ENCODE data around the gene A1BG.
"Not testable (repeated sequence)": the region's sequence is repeated elsewhere in the genome, so short reads cannot be mapped to it uniquely, and the experiment has no call there.

The A1BG gene

DNA sequence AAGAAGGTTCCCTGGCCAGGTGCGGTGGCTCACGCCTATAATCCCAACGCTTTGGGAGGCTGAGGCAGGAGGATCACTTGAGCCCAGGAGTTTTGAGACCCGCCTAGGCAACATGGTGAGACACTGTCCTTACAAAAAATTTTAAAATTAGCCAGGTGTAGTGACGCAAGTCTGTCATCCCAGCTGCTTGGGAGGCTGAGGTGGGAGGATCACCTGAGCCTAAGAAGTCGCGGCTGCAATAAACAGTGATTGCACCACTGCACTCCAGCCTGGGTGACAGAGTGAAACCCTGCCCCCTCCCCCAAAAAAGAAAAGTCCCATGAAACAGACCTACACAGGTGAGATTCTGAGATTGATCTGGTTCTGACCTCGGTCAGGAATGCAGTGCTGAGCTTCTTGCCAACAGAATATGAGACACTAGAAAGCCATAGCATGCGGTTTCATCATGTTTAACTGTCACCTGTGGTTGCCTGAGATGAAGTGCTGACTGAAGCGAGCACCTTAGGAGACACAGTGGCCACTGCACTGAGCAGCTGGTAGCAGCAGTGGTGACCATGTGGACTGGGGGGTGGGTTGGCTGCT, 2.0 kb upstream of the A1BG start:
- Histone ChIP-seq H3K27ac (ENCODE audit: low read depth, low read length) (no peak overlapping the region), H3K4me3 (ENCODE audit: low read depth, low read length) (no peak overlapping the region), H3K4me1 (ENCODE audit: control insufficient read depth, insufficient read depth, low read length) (no peaks in the 10 kb centered on the region; the same call in 1 of the 2 replicates), H3K36me3 (ENCODE audit: control insufficient read depth, insufficient read depth, low read length) (no peaks in the 10 kb centered on the region), H3K9me3 (ENCODE audit: control insufficient read depth, insufficient read depth, low read length) (no peaks in the 10 kb centered on the region), H3K9ac (ENCODE audit: low read depth, low read length) (no peak overlapping the region), H3K27me3 (ENCODE audit: control insufficient read depth, insufficient read depth, low read length) (no peaks in the 10 kb centered on the region)

DNA sequence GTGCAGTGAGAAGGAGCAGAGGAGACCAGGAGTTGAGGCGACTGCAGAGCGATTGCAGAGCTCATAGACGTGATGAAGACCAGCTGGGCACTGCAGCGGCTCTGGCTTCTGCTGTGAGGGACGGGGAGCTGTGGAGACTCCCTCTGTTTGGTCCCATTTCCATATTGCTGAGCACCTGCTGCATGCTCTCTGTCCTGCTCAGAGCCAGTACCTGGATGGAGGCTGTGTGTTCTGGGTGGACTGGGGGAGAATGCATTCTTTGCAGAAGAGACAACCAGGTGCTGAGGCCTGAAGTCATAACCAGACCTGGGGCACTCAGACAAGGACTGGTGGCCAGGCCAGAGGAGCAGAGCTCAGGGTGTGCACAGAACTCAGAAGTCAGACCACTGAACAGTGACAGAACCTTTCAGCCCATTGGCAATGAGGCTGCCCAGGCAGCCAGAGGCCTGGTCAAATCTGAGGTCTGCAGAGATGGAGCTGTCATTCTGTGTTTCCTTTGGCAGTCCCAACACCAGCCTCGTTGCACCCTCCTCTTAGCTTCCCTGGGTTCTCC, 1.3 kb upstream of the A1BG start:
- no peaks in the 10 kb centered on the region; the same call in 1 of the 2 replicates for H3K4me1 ChIP-seq (ENCODE audit: control insufficient read depth, insufficient read depth, low read length)
- H3K36me3 ChIP-seq (ENCODE audit: control insufficient read depth, insufficient read depth, low read length), result no peaks in the 10 kb centered on the region
- H3K27ac ChIP-seq (ENCODE audit: low read depth, low read length), result no peak overlapping the region
- H3K4me3 ChIP-seq (ENCODE audit: low read depth, low read length), result no peak overlapping the region
- H3K9me3 ChIP-seq (ENCODE audit: control insufficient read depth, insufficient read depth, low read length), result no peaks in the 10 kb centered on the region
- H3K27me3 ChIP-seq (ENCODE audit: control insufficient read depth, insufficient read depth, low read length), result no peaks in the 10 kb centered on the region
- H3K9ac ChIP-seq (ENCODE audit: low read depth, low read length), result no peak overlapping the region

DNA sequence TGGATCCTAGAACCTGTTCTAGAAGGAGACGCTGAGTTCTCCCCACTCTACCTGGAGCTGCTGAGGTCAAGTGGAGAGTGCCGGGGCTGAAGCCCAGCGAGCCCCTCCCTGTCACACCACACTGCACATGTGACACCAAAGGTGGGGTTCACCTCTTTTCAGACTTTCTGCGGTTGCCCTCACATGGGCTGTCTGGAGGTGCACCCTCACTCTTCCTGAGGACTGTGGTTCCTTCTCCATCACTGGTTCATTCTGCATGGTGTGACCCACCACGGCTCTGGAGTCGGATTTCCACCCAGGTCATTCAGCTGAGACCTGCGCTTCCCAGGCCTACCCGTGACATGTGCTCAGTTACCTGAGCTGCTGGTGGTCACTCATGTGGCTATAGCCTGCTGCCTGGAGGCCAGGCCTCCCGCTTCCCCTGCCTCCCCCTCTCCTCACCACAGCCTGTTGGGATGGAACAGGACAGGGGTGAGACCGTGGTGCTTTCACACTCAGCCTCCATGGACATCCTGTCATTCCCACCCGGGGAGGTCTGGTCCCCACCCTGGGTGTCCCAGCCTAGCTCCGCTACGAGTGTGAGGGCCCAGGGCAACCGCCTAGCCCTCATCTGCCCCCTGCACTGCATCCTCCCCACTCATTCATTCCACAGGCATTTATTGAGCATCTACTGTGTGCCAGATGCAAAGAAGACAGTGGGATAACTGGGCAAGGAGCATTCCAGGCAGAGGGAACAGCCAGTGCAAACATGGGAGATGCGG, 605 bp upstream of the A1BG start:
- Histone ChIP-seq H3K9ac (ENCODE audit: low read depth, low read length) (no peak overlapping the region), H3K27me3 (ENCODE audit: control insufficient read depth, insufficient read depth, low read length) (no peaks in the 10 kb centered on the region), H3K36me3 (ENCODE audit: control insufficient read depth, insufficient read depth, low read length) (no peaks in the 10 kb centered on the region), H3K4me3 (ENCODE audit: low read depth, low read length) (no peak overlapping the region), H3K9me3 (ENCODE audit: control insufficient read depth, insufficient read depth, low read length) (no peaks in the 10 kb centered on the region), H3K4me1 (ENCODE audit: control insufficient read depth, insufficient read depth, low read length) (no peaks in the 10 kb centered on the region; the same call in 1 of the 2 replicates), H3K27ac (ENCODE audit: low read depth, low read length) (no peak overlapping the region)

DNA sequence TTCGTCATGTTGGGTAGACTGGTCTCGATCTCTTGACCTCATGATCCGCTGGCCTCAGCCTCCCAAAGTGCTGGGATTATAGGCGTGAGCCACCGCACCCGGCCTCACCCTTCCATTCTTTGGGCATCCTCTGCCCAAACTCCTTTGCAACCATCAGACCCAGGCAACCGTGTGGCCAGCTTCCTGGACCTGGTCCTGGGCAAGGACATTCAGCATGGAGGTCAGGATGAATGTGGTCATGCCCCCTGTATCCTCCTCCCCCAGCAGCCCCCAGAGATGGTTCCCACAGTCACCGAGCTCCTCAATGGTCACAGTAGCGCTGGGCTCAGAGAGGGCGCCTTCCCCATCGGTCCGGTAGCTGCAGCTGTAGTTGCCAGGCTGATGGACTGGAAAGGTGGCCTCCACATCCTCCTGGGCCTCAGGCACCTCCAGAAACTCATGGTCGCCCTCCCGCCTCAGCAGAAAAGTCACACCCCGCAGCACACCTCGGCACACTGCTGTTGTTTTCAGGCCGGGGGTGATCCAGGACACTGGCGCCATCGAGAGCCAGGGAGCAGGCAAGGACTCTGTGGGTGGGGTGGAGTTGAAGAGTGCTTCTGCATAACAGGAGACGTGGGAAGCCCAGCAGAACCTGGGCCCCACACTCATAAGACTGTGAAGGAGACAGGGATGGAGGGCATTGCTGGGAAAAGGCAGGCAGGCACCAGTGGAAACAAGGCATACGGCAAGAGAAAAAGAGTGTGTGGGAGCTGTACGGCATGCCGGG, 1.1 kb downstream of the A1BG start:
- no peaks in the 10 kb centered on the region for H3K9me3 ChIP-seq (ENCODE audit: control insufficient read depth, insufficient read depth, low read length)
- no peak overlapping the region for H3K9ac ChIP-seq (ENCODE audit: low read depth, low read length)
- no peaks in the 10 kb centered on the region for H3K4me1 ChIP-seq (ENCODE audit: control insufficient read depth, insufficient read depth, low read length)
- H3K36me3 ChIP-seq (ENCODE audit: control insufficient read depth, insufficient read depth, low read length), result no peaks in the 10 kb centered on the region
- H3K27ac ChIP-seq (ENCODE audit: low read depth, low read length), result no peak overlapping the region
- H3K4me3 ChIP-seq (ENCODE audit: low read depth, low read length), result no peak overlapping the region
- 0 out of 2 replicates have a peak, but pooled peaks cover under 1% of the 10 kb centered on the region for H3K27me3 ChIP-seq (ENCODE audit: control insufficient read depth, insufficient read depth, low read length)

- Histone ChIP-seq H3K27ac (ENCODE audit: low read depth, low read length) (no peak overlapping the region), H3K4me1 (ENCODE audit: control insufficient read depth, insufficient read depth, low read length) (no peaks in the 10 kb centered on the region), H3K4me3 (ENCODE audit: low read depth, low read length) (no peak overlapping the region), H3K36me3 (ENCODE audit: control insufficient read depth, insufficient read depth, low read length) (no peaks in the 10 kb centered on the region), H3K9me3 (ENCODE audit: control insufficient read depth, insufficient read depth, low read length) (no peaks in the 10 kb centered on the region), H3K9ac (ENCODE audit: low read depth, low read length) (no peak overlapping the region), H3K27me3 (ENCODE audit: control insufficient read depth, insufficient read depth, low read length) (peaks cover 7% of the 10 kb centered on the region)
These were observed 1.8 kb downstream of the A1BG start for GRCh38 chr19:58351558-58351878.

GRCh38 chr19:58350871-58351557, 2.3 kb downstream of the A1BG start:
- H3K9ac ChIP-seq (ENCODE audit: low read depth, low read length), result no peak overlapping the region
- no peaks in the 10 kb centered on the region for H3K4me1 ChIP-seq (ENCODE audit: control insufficient read depth, insufficient read depth, low read length)
- H3K36me3 ChIP-seq (ENCODE audit: control insufficient read depth, insufficient read depth, low read length), result no peaks in the 10 kb centered on the region
- H3K4me3 ChIP-seq (ENCODE audit: low read depth, low read length), result no peak overlapping the region
- H3K27ac ChIP-seq (ENCODE audit: low read depth, low read length), result no peak overlapping the region
- H3K9me3 ChIP-seq (ENCODE audit: control insufficient read depth, insufficient read depth, low read length), result no peaks in the 10 kb centered on the region
- peaks cover 9% of the 10 kb centered on the region for H3K27me3 ChIP-seq (ENCODE audit: control insufficient read depth, insufficient read depth, low read length)

- Histone ChIP-seq H3K4me3 (ENCODE audit: low read depth, low read length) (no peak overlapping the region), H3K27me3 (ENCODE audit: control insufficient read depth, insufficient read depth, low read length) (peaks cover 9% of the 10 kb centered on the region), H3K27ac (ENCODE audit: low read depth, low read length) (no peak overlapping the region), H3K36me3 (ENCODE audit: control insufficient read depth, insufficient read depth, low read length) (no peaks in the 10 kb centered on the region; the same call in 1 of the 2 replicates), H3K9me3 (ENCODE audit: control insufficient read depth, insufficient read depth, low read length) (no peaks in the 10 kb centered on the region), H3K4me1 (ENCODE audit: control insufficient read depth, insufficient read depth, low read length) (no peaks in the 10 kb centered on the region), H3K9ac (ENCODE audit: low read depth, low read length) (no peak overlapping the region)
These were observed 3.1 kb downstream of the A1BG start for GRCh38 chr19:58350001-58350861.

- Histone ChIP-seq H3K27ac (ENCODE audit: low read depth, low read length) (no peak overlapping the region), H3K9me3 (ENCODE audit: control insufficient read depth, insufficient read depth, low read length) (no peaks in the 10 kb centered on the region), H3K9ac (ENCODE audit: low read depth, low read length) (no peak overlapping the region), H3K4me1 (ENCODE audit: control insufficient read depth, insufficient read depth, low read length) (no peaks in the 10 kb centered on the region), H3K27me3 (ENCODE audit: control insufficient read depth, insufficient read depth, low read length) (peaks cover 9% of the 10 kb centered on the region), H3K4me3 (ENCODE audit: low read depth, low read length) (no peak overlapping the region), H3K36me3 (ENCODE audit: control insufficient read depth, insufficient read depth, low read length) (no peaks in the 10 kb centered on the region; the same call in 1 of the 2 replicates)
These were observed 3.7 kb downstream of the A1BG start for GRCh38 chr19:58349590-58349989.

DNA sequence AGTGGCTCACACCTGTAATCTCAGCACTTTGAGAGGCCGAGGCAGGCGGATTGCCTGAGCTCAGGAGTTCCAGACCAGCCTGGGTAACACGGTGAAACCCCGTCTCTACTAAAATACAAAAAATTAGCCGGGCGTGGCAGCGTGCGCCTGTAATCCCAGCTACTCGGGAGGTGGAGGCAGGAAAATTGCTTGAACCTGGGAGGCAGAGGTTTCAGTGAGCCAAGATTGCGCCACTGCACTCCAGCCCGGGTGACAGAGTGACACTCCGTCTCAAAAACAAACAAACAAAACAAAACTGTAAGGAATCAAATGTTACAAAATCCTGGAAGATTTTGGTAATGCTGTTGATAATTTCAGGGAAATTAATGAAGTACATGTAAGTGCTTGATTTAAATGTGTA, 5.2 kb downstream of the A1BG start:
- H3K9me3 ChIP-seq (ENCODE audit: control insufficient read depth, insufficient read depth, low read length); H3K4me1 ChIP-seq (ENCODE audit: control insufficient read depth, insufficient read depth, low read length); H3K27ac ChIP-seq (ENCODE audit: low read depth, low read length); H3K36me3 ChIP-seq (ENCODE audit: control insufficient read depth, insufficient read depth, low read length); H3K27me3 ChIP-seq (ENCODE audit: control insufficient read depth, insufficient read depth, low read length); H3K9ac ChIP-seq (ENCODE audit: low read depth, low read length): not testable (repeated sequence)
- peak overlapping the region; percentile 92 for H3K4me3 ChIP-seq (ENCODE audit: low read depth, low read length)
